Activated B cell treated with CpG ODN at 0.5 μM for 24 hours (primary cell): Measurements from ENCODE around the gene TBK1. TPM values are rescaled to one million over a fixed set of nuclear protein-coding genes. Genes with fewer than 3 reads are reported as not detected.

Source experiments
- ATAC-seq: fragments of 200-7000 bp; cut with Tn5 transposase; one replicate; pipeline ENCODE4 v1.10.0; 2021; ENCODE audit warnings: low read depth, mild to moderate bottlenecking, moderate library complexity
- CTCF ChIA-PET: fragments of 350-600 bp; sonication (Branson Sonifier 250); formaldehyde crosslinking; loops from one replicate; lab custom pipeline; 2021; ENCODE audit warnings: antibody characterized with exemption; lab: Charles Lee
- POLR2A ChIA-PET: fragments of 350-600 bp; sonication (Branson Sonifier 250); formaldehyde crosslinking; loops from one replicate; lab custom pipeline; 2021; ENCODE audit warnings: antibody characterized with exemption; lab: Charles Lee
- DNase-seq: peaks from one replicate; pipeline ENCODE4 v3.0.0; 2022
- H3K27ac Mint-ChIP-seq: one replicate; pipeline ENCODE4 v1.8.0; 2020; ENCODE audit warnings: mixed read lengths
- H3K27me3 Mint-ChIP-seq: one replicate; pipeline ENCODE4 v1.8.0; 2021; ENCODE audit warnings: mixed read lengths
- H3K36me3 Mint-ChIP-seq: one replicate; pipeline ENCODE4 v1.8.0; 2021; ENCODE audit warnings: low read depth, mixed read lengths
- H3K4me1 Mint-ChIP-seq: one replicate; pipeline ENCODE4 v1.8.0; 2021; ENCODE audit warnings: mixed read lengths
- H3K4me3 Mint-ChIP-seq: one replicate; pipeline ENCODE4 v1.8.0; 2020; ENCODE audit warnings: mild to moderate bottlenecking, mixed read lengths
- H3K9me3 Mint-ChIP-seq: one replicate; pipeline ENCODE4 v1.8.0; 2020; ENCODE audit warnings: mixed read lengths
- CTCF ChIP-seq: fragments of 200-600 bp; IDR thresholded peaks from one replicate; pipeline ENCODE4 v1.8.0; 2022; ENCODE audit warnings: antibody characterized with exemption, mild to moderate bottlenecking
- intact Hi-C: fragments of 100-400 bp; cut with micrococcal nuclease; formaldehyde crosslinking; loops from one replicate; pipeline ENCODE4 v1.15.1; 2024
- total RNA-seq: library from RNA; stranded (reverse); gene quantifications from 2 replicates; pipeline ENCODE4 v1.2.3, GENCODE V29; 2022

The TBK1 gene
- total RNA-seq, 1 donor from 2014 or later: 37.4 TPM

DNA sequence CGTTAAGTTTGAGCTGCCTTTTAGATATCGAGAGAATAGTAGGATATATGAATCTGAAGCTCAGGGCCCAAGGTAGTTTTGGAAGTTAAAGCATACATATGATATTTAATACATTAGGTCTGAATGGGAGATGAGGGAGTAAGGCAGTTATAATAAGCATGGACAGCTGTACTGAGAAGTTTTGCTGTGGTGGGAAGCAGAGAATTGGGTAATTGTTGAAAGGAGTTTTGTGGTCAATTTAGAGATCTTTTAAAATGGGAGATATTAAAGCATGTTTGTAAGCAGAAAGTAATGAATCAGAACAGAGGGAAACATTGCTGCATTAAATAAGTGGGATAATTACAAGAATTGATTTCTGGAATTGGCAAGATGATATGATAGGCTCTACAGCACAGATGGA lies 21.3 kb downstream of the TBK1 start:
- Mint-ChIP-seq H3K27me3 (no peaks in the 10 kb centered on the region), H3K4me1 (no peaks in the 10 kb centered on the region), H3K27ac (no peak overlapping the region), H3K9me3 (peaks cover 11% of the 10 kb centered on the region), H3K36me3 (peaks cover 86% of the 10 kb centered on the region), H3K4me3 (no peak overlapping the region)
- ChIA-PET CTCF (interaction anchor here (0.6 kb wide), 1 partner anchor 13 kb away, joined by 3 read pairs; no protein-coding TSS in a partner anchor), POLR2A (no interaction called here)
- intact Hi-C loops: no loop called here
- no peak for TF ChIP-seq CTCF
- DNase-seq (no peak), ATAC-seq (no peak)

GRCh38 chr12:64475518-64475917 lies 23.6 kb downstream of the TBK1 start:
- CTCF ChIA-PET: no interaction called here
- intact Hi-C loops: no loop called here
- H3K36me3 Mint-ChIP-seq: peaks cover 84% of the 10 kb centered on the region
- no peak overlapping the region for H3K4me3 Mint-ChIP-seq
- no peak for TF ChIP-seq CTCF
- H3K4me1 Mint-ChIP-seq: no peaks in the 10 kb centered on the region
- POLR2A ChIA-PET: no interaction called here
- no peak overlapping the region for H3K27ac Mint-ChIP-seq
- no peaks in the 10 kb centered on the region for H3K27me3 Mint-ChIP-seq
- no peak for ATAC-seq
- DNase-seq: no peak
- H3K9me3 Mint-ChIP-seq: peaks cover 11% of the 10 kb centered on the region

DNA sequence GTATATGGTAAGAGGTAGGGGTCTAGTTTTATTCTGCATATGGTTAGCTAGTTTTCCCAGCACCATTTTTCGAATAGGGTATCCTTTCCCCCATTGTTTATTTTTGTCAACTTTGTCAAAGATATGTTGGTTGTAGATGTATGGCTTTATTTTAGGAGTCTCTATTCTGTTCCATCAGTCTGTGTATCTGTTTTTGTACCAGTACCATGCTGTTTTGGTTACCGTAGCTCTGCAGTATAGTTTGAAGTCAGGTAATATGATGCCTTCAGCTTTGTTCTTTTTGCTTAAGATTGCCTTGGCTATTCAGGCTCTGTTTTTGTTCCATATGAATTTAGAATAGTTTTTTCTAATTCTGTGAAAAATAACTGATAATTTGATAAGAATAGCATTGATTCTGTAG lies 24.9 kb downstream of the TBK1 start:
- no peaks in the 10 kb centered on the region for H3K4me1 Mint-ChIP-seq
- no peak overlapping the region for H3K4me3 Mint-ChIP-seq
- DNase-seq (no peak), ATAC-seq (no peak)
- ChIA-PET CTCF (no interaction called here), POLR2A (no interaction called here)
- H3K27me3 Mint-ChIP-seq: no peaks in the 10 kb centered on the region
- H3K36me3 Mint-ChIP-seq: peaks cover 77% of the 10 kb centered on the region
- no peak for TF ChIP-seq CTCF
- H3K9me3 Mint-ChIP-seq: peaks cover 11% of the 10 kb centered on the region
- no peak overlapping the region for H3K27ac Mint-ChIP-seq
- intact Hi-C loops: no loop called here

- Mint-ChIP-seq H3K27ac (no peak overlapping the region), H3K4me3 (no peak overlapping the region), H3K4me1 (no peaks in the 10 kb centered on the region), H3K27me3 (no peaks in the 10 kb centered on the region), H3K36me3 (peaks cover 68% of the 10 kb centered on the region), H3K9me3 (peaks cover 11% of the 10 kb centered on the region)
- TF ChIP-seq CTCF: no peak
- DNase-seq: no peak
- ChIA-PET CTCF (no interaction called here), POLR2A (no interaction called here)
- intact Hi-C loops: no loop called here
- ATAC-seq: no peak
Observed at GRCh38 chr12:64478661-64479060, 26.7 kb downstream of the TBK1 start.

DNA sequence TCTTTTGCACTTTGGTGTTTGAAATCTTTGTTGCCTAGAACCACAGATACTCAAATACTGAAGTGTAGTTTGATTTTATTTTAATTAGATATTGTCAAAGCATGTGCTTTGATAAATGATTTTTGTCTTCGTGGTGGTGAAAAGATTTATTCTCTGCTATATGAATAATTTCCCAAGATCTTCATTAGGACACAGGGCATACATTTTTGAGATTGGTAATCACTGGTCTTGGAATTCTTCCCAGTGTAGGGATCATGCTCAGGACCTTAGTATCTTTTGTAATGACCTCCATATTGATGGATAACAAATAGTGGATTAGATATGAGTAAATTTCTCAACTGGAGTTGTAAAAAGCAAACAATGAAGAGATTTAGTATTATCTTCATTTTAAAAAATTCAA lies 28.2 kb downstream of the TBK1 start:
- Mint-ChIP-seq H3K36me3 (peaks cover 64% of the 10 kb centered on the region), H3K27me3 (no peaks in the 10 kb centered on the region), H3K27ac (no peak overlapping the region), H3K4me3 (no peak overlapping the region), H3K4me1 (no peaks in the 10 kb centered on the region), H3K9me3 (peaks cover 11% of the 10 kb centered on the region)
- DNase-seq (no peak), ATAC-seq (no peak)
- intact Hi-C loops: no loop called here
- no peak for TF ChIP-seq CTCF
- ChIA-PET POLR2A (no interaction called here), CTCF (no interaction called here)
